ENCODE data around the gene ERI3. TPM values are rescaled to one million over a fixed set of nuclear protein-coding genes. Genes with fewer than 3 reads are reported as not detected.

Gene ERI3
- total RNA-seq, 3 donors from 2014 or later: 35.8 to 49.2 (median 41.1) TPM

GRCh38 chr1:44235808-44236207 lies 119.2 kb downstream of the ERI3 start:
- Histone ChIP-seq H3K4me3 (no peak overlapping the region), H3K27me3 (no peaks in the 10 kb centered on the region), H3K27ac (no peak overlapping the region), H3K4me1 (no peaks in the 10 kb centered on the region), H3K36me3 (no peaks in the 10 kb centered on the region), H3K9me3 (no peaks in the 10 kb centered on the region)
- TF ChIP-seq CTCF (IDR thresholded peaks at IDR 0.05) (no peak), POLR2A (IDR thresholded peaks at IDR 0.05) (no peak), POLR2AphosphoS5 (IDR thresholded peaks at IDR 0.05) (no peak)
- no peak for DNase-seq (ENCODE audit: low spot score in 2 of 2)
- intact Hi-C loops (cut with DNase I; ENCODE audit: low total_unique reads): no loop called here

- intact Hi-C loops (cut with DNase I; ENCODE audit: low total_unique reads): no loop called here
- no peak for DNase-seq (ENCODE audit: low spot score in 2 of 2)
- no peak for TF ChIP-seq POLR2A (IDR thresholded peaks at IDR 0.05)
- no peak for TF ChIP-seq CTCF (IDR thresholded peaks at IDR 0.05)
- TF ChIP-seq POLR2AphosphoS5 (IDR thresholded peaks at IDR 0.05): no peak
- Histone ChIP-seq H3K4me3 (no peak overlapping the region), H3K36me3 (no peaks in the 10 kb centered on the region), H3K27me3 (no peaks in the 10 kb centered on the region), H3K4me1 (no peaks in the 10 kb centered on the region), H3K9me3 (no peaks in the 10 kb centered on the region), H3K27ac (no peak overlapping the region)
Measured at GRCh38 chr1:44233593-44233992, 121.5 kb downstream of the ERI3 start.

GRCh38 chr1:44230796-44231195 lies 124.3 kb downstream of the ERI3 start:
- Histone ChIP-seq H3K9me3 (no peaks in the 10 kb centered on the region), H3K4me3 (no peak overlapping the region), H3K27me3 (no peaks in the 10 kb centered on the region), H3K4me1 (no peaks in the 10 kb centered on the region), H3K36me3 (no peaks in the 10 kb centered on the region), H3K27ac (no peak overlapping the region)
- no peak for TF ChIP-seq POLR2AphosphoS5 (IDR thresholded peaks at IDR 0.05)
- TF ChIP-seq POLR2A (IDR thresholded peaks at IDR 0.05): no peak
- no peak for TF ChIP-seq CTCF (IDR thresholded peaks at IDR 0.05)
- intact Hi-C loops (cut with DNase I; ENCODE audit: low total_unique reads): no loop called here
- no peak for DNase-seq (ENCODE audit: low spot score in 2 of 2)

- no peak for DNase-seq (ENCODE audit: low spot score in 2 of 2)
- H3K4me3 ChIP-seq: no peak overlapping the region
- H3K4me1 ChIP-seq: no peaks in the 10 kb centered on the region
- intact Hi-C loops (cut with DNase I; ENCODE audit: low total_unique reads): no loop called here
- TF ChIP-seq POLR2AphosphoS5 (IDR thresholded peaks at IDR 0.05) (no peak), POLR2A (IDR thresholded peaks at IDR 0.05) (no peak), CTCF (IDR thresholded peaks at IDR 0.05) (no peak)
- H3K27ac ChIP-seq: no peak overlapping the region
- H3K36me3 ChIP-seq: no peaks in the 10 kb centered on the region
- H3K9me3 ChIP-seq: no peaks in the 10 kb centered on the region
- H3K27me3 ChIP-seq: no peaks in the 10 kb centered on the region
Measured at GRCh38 chr1:44229435-44230167, 125.5 kb downstream of the ERI3 start.

GRCh38 chr1:44228218-44228617 lies 126.8 kb downstream of the ERI3 start:
- intact Hi-C loops (cut with DNase I; ENCODE audit: low total_unique reads): no loop called here
- no peak for TF ChIP-seq POLR2A (IDR thresholded peaks at IDR 0.05)
- no peak for TF ChIP-seq POLR2AphosphoS5 (IDR thresholded peaks at IDR 0.05)
- Histone ChIP-seq H3K27me3 (no peaks in the 10 kb centered on the region), H3K27ac (no peak overlapping the region), H3K36me3 (no peaks in the 10 kb centered on the region), H3K9me3 (no peaks in the 10 kb centered on the region), H3K4me1 (no peaks in the 10 kb centered on the region), H3K4me3 (no peak overlapping the region)
- no peak for DNase-seq (ENCODE audit: low spot score in 2 of 2)
